ENCODE results near the gene ASIC1. TPM values are rescaled to one million over a fixed set of nuclear protein-coding genes. Genes with fewer than 3 reads are reported as not detected.

Gene ASIC1
- total and polyA plus RNA-seq, 2 of the 13 experiments (the other 11 are each of a cell fraction or from before 2014, with no cell fraction given), result 0.44 to 1.5 TPM

GRCh38 chr12:50110127-50110761, 52.8 kb downstream of the ASIC1 start (continued):
- TF ChIP-seq SOX13 (IDR thresholded peaks at IDR 0.05), result no peak; the same call in 1 of the 2 replicates
- 0 out of 4 replicates have a peak, but pooled peaks of 1 of the 2 experiments have one; percentile 43 for TF ChIP-seq SOX13 (CRISPR knock-in tag; conservative IDR thresholded peaks at IDR 0.05 in 1 of 2, IDR thresholded peaks at IDR 0.05 in 1 of 2)
- no peak for TF ChIP-seq ZNF225 (CRISPR knock-in tag; IDR thresholded peaks at IDR 0.05)
- no peak for TF ChIP-seq ZNF354B (CRISPR knock-in tag; IDR thresholded peaks at IDR 0.05)
- TF ChIP-seq ZNF282 (IDR thresholded peaks at IDR 0.05; ENCODE audit: partially characterized antibody), result no peak
- TF ChIP-seq PHF5A (CRISPR knock-in tag; IDR thresholded peaks at IDR 0.05; ENCODE audit: low read depth, unreplicated experiment), result peak; percentile 38
- TF ChIP-seq ZSCAN9 (CRISPR knock-in tag; IDR thresholded peaks at IDR 0.05; ENCODE audit: borderline replicate concordance), result 0 out of 2 replicates have a peak, but pooled peaks have one; percentile 34
- peak; percentile 65; the same call in 1 of the 2 replicates for TF ChIP-seq ZMYM3 (CRISPR knock-in tag; IDR thresholded peaks at IDR 0.05)
- peak; percentile 8 to 35; a peak in 3 of 4 replicates for TF ChIP-seq MAFK (conservative IDR thresholded peaks at IDR 0.05 in 1 of 2, IDR thresholded peaks at IDR 0.05 in 1 of 2; ENCODE audit: low read length in 2 of 2)
- no peak for TF ChIP-seq ZNF570 (CRISPR knock-in tag; IDR thresholded peaks at IDR 0.05; ENCODE audit: borderline replicate concordance)
- TF ChIP-seq KDM1A (CRISPR knock-in tag; IDR thresholded peaks at IDR 0.05), result no peak
- no peak for TF ChIP-seq ZNF33A (CRISPR knock-in tag; IDR thresholded peaks at IDR 0.05; ENCODE audit: borderline replicate concordance)
- no peak for TF ChIP-seq BATF2 (CRISPR knock-in tag; IDR thresholded peaks at IDR 0.05)
- peak; percentile 81; the same call in 1 of the 2 replicates for TF ChIP-seq HNF4G (IDR thresholded peaks at IDR 0.05; ENCODE audit: borderline replicate concordance, low read depth, low read length)
- 0 out of 2 replicates have a peak, but pooled peaks have one; percentile 29 for TF ChIP-seq HNF4G (CRISPR knock-in tag; IDR thresholded peaks at IDR 0.05; ENCODE audit: borderline replicate concordance, low read depth)
- 0 out of 4 replicates have a peak, but pooled peaks of 1 of the 2 experiments have one; percentile 50 for TF ChIP-seq EP300 (IDR thresholded peaks at IDR 0.05; ENCODE audit: low read depth in 2 of 2, low read length in 2 of 2)
- TF ChIP-seq EP300 (CRISPR knock-in tag; IDR thresholded peaks at IDR 0.05; ENCODE audit: borderline replicate concordance), result 0 out of 2 replicates have a peak, but pooled peaks have one; percentile 21
- TF ChIP-seq ZNF589 (CRISPR knock-in tag; conservative IDR thresholded peaks at IDR 0.05), result no peak; the same call in 1 of the 2 replicates
- TF ChIP-seq ZNF687 (CRISPR knock-in tag; IDR thresholded peaks at IDR 0.05), result peak; percentile 74
- TF ChIP-seq POLR2AphosphoS2 (IDR thresholded peaks at IDR 0.05; ENCODE audit: low read depth, low read length), result no peak
- 0 out of 2 replicates have a peak, but pooled peaks have one; percentile 56 for TF ChIP-seq ZNF317 (CRISPR knock-in tag; IDR thresholded peaks at IDR 0.05)
- peak; percentile 34; the same call in 1 of the 2 replicates for TF ChIP-seq PITX1 (CRISPR knock-in tag; IDR thresholded peaks at IDR 0.05)
- TF ChIP-seq POLR2G (IDR thresholded peaks at IDR 0.05; ENCODE audit: low read depth, low read length), result no peak
- TF ChIP-seq MXD3 (CRISPR knock-in tag; IDR thresholded peaks at IDR 0.05), result 0 out of 2 replicates have a peak, but pooled peaks have one; percentile 18
- TF ChIP-seq NAIF1 (CRISPR knock-in tag; IDR thresholded peaks at IDR 0.05; ENCODE audit: borderline replicate concordance), result no peak

All from HepG2 (cell line).